Thoracic aorta (tissue), 2 donors: ENCODE results near the gene WDR72. TPM values are rescaled to one million over a fixed set of nuclear protein-coding genes. Genes with fewer than 3 reads are reported as not detected.

ENCODE experiments used
- ATAC-seq: fragments of 150-250 bp; one replicate; pipeline ENCODE4 v1.8.0; 2017; ENCODE audit warnings: low read depth; ENCODE audit not compliant: insufficient number of reproducible peaks, low FRiP score
- DNase-seq: peaks from one replicate; pipeline ENCODE4 v3.0.0-alpha.2; 2020; ENCODE audit warnings: low spot score
- H3K27ac ChIP-seq, 2 donors: fragments of 200-600 bp; sonication (generic); 1 replicate in 1 of 2; 2 replicates in 1 of 2; pipeline ENCODE4 v1.5.1; 2016; ENCODE audit warnings: mild to moderate bottlenecking in 2 of 2, moderate library complexity in 2 of 2
- H3K27me3 ChIP-seq: fragments of 200-600 bp; sonication (generic); replicated peaks from 2 replicates; pipeline ENCODE4 v1.6.0; 2016; ENCODE audit warnings: mild to moderate bottlenecking; ENCODE audit not compliant: insufficient read depth
- H3K36me3 ChIP-seq: fragments of 200-600 bp; sonication (generic); one replicate; pipeline ENCODE4 v1.5.1; 2016
- H3K4me1 ChIP-seq, 2 donors: fragments of 200-600 bp; sonication (generic); 1 replicate in 1 of 2; 2 replicates in 1 of 2; pipeline versions ENCODE4 v1.5.1 to v1.6.0; 2016; ENCODE audit warnings: low read depth in 2 of 2, mild to moderate bottlenecking in 1 of 2; ENCODE audit not compliant: control insufficient read depth in 1 of 2
- H3K4me3 ChIP-seq: fragments of 200-600 bp; sonication (generic); 2 replicates; pipeline ENCODE4 v1.5.1; 2016; ENCODE audit warnings: mild to moderate bottlenecking
- H3K9me3 ChIP-seq: fragments of 200-600 bp; sonication (generic); 2 replicates; pipeline ENCODE4 v1.5.1; 2016
- CTCF ChIP-seq: fragments of 200-600 bp; sonication (generic); IDR thresholded peaks from one replicate; pipeline ENCODE4 v1.5.1; 2019; ENCODE audit warnings: antibody characterized with exemption
- total RNA-seq, 2 donors: library from RNA; depleted of rRNA; stranded (reverse); fragments of >200 nt; gene quantifications; one replicate each; pipeline versions ENCODE4 v1.1.0 to v1.2.3, GENCODE V29; 2016

WDR72 gene
- total RNA-seq, 2 donors from 2014 or later, result 2.2 TPM; not detected in 1

DNA sequence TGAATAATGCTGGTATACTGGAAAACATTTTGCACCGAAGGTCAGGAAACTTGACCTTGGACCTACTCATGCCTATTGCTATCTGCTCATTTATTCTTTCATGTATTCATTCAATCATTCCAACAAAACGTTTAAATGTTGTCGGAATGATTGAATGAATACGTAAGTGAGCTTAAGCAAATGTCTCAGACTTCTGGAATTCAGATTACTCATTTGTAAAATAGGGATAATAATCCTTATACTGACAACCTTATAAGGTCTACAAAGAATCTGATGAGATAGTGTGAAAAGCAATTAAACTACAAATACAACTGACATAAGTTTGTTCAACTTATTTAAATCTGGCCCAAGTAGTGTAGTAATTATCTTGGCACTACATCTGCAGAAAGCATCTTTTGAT, 288.7 kb downstream of the WDR72 start:
- H3K27ac ChIP-seq, result no peak overlapping the region
- ATAC-seq (no peak), DNase-seq (no peak)
- H3K4me1 ChIP-seq, result no peaks in the 10 kb centered on the region
- no peaks in the 10 kb centered on the region for H3K9me3 ChIP-seq
- H3K36me3 ChIP-seq, result no peaks in the 10 kb centered on the region
- TF ChIP-seq CTCF, result no peak
- H3K4me3 ChIP-seq, result no peak overlapping the region
- no peaks in the 10 kb centered on the region for H3K27me3 ChIP-seq

DNA sequence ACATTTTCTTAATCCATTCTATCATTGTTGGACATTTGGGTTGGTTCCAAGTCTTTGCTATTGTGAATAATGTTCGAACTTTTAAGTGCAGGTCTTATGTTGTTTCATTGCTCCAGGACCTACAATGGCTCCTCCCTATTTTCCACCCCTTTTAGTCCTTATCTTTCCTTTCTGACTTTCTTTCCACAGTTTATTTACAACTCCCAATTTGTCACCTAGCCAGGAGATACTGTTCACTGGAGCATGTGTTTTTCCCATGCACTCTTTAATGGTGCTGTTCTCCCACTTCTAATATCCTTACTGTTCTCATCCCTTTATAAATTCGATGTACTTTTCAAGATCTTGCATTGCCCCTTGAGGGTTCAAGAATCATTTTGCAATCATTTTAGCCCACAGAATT, 290.0 kb downstream of the WDR72 start:
- DNase-seq (no peak), ATAC-seq (no peak)
- no peak for TF ChIP-seq CTCF
- Histone ChIP-seq H3K9me3 (no peaks in the 10 kb centered on the region), H3K36me3 (no peaks in the 10 kb centered on the region), H3K4me3 (no peak overlapping the region), H3K4me1 (no peaks in the 10 kb centered on the region), H3K27ac (no peak overlapping the region), H3K27me3 (no peaks in the 10 kb centered on the region)

Other genes with a start within 250 kb of the WDR72 start
- 1 to 10 TPM; 1.2 to 4.2 TPM for gene UNC13C, start 218.8 kb upstream of the WDR72 start, total RNA-seq